Kidney epithelial cell (primary cell): Measurements from ENCODE around the gene AXL. TPM values are rescaled to one million over a fixed set of nuclear protein-coding genes. Genes with fewer than 3 reads are reported as not detected.
A peak's percentile ranks its signal among the peaks of the same experiment; 100 is the strongest.

Experiments used
- DNase-seq: peaks from one replicate; pipeline ENCODE4 v3.0.0-alpha.2; 2010; ENCODE audit warnings: low read depth
- H3K27me3 ChIP-seq: 2 replicates; pipeline ENCODE4 v1.6.0; 2011; ENCODE audit warnings: low read length; ENCODE audit not compliant: control insufficient read depth, insufficient read depth
- H3K36me3 ChIP-seq: 2 replicates; pipeline ENCODE4 v1.5.1; 2011; ENCODE audit warnings: low read length; ENCODE audit not compliant: control insufficient read depth, insufficient read depth
- H3K4me3 ChIP-seq: 2 replicates; pipeline ENCODE4 v1.5.1; 2011; ENCODE audit warnings: low read depth, mild to moderate bottlenecking, control low read depth, low read length
- CTCF ChIP-seq: IDR thresholded peaks from 2 replicates; pipeline ENCODE4 v1.5.1; 2011; ENCODE audit warnings: mild to moderate bottlenecking, moderate library complexity, low read length, control low read depth, inconsistent platforms; ENCODE audit not compliant: insufficient read depth, poor library complexity, severe bottlenecking
- total RNA-seq: library from RNA; depleted of rRNA; stranded (reverse); fragments of >200 nt; gene quantifications from 2 replicates; pipeline ENCODE4 v1.2.3, GENCODE V29; 2015

The AXL gene
- total RNA-seq, 1 donor from 2014 or later, result 128 TPM

- Histone ChIP-seq H3K36me3 (peaks cover 5% of the 10 kb centered on the region), H3K4me3 (no peak overlapping the region), H3K27me3 (no peaks in the 10 kb centered on the region)
- no peak for DNase-seq
- peak; percentile 98 for TF ChIP-seq CTCF
Measured at GRCh38 chr19:41308450-41309179, 89.6 kb downstream of the AXL start.

- H3K36me3 ChIP-seq, result peaks cover 5% of the 10 kb centered on the region
- TF ChIP-seq CTCF, result no peak
- H3K27me3 ChIP-seq, result no peaks in the 10 kb centered on the region
- H3K4me3 ChIP-seq, result peak overlapping the region; percentile 53
- DNase-seq, result no peak
Measured at GRCh38 chr19:41309180-41310032, 90.4 kb downstream of the AXL start.

- DNase-seq, result no peak
- H3K36me3 ChIP-seq, result peaks cover 1% of the 10 kb centered on the region
- no peak for TF ChIP-seq CTCF
- peak within 1 kb of the TSS; percentile 53 for H3K4me3 ChIP-seq
- H3K27me3 ChIP-seq, result no peaks in the 10 kb centered on the region
Measured at GRCh38 chr19:41310033-41310831, 91.2 kb downstream of the AXL start, which contains the start of gene CCDC97. TSS of gene CCDC97 (plus strand) at chr19:41310172. CDS start at chr19:41310311, 139 bp downstream.

GRCh38 chr19:41311072-41311471 lies 92.0 kb downstream of the AXL start:
- Histone ChIP-seq H3K27me3 (no peaks in the 10 kb centered on the region), H3K4me3 (peak overlapping the region; percentile 53), H3K36me3 (peaks cover 1% of the 10 kb centered on the region)
- no peak for DNase-seq
- TF ChIP-seq CTCF, result no peak

Other genes with a start within 250 kb of the AXL start
- gene CYP2B6, start 227.9 kb upstream of the AXL start, total RNA-seq, result 0.13 TPM in 1 of 2 replicates, not detected in the other
- not detected in 2 replicates for gene CYP2A13, start 130.8 kb upstream of the AXL start, total RNA-seq
- gene CYP2F1, start 104.8 kb upstream of the AXL start, total RNA-seq, result not detected in 2 replicates
- gene CYP2S1, start 26.0 kb upstream of the AXL start, total RNA-seq, result 3.1 and 4.9 TPM in 2 replicates
- gene HNRNPUL1, start 45.1 kb downstream of the AXL start, total RNA-seq, result 132 and 142 TPM in 2 replicates
- 14.8 and 17.3 TPM in 2 replicates for gene CCDC97, start 90.9 kb downstream of the AXL start, total RNA-seq
- gene TGFB1, start 134.7 kb downstream of the AXL start, total RNA-seq, result 25.7 and 35.2 TPM in 2 replicates
- 4.5 and 5.7 TPM in 2 replicates for gene B9D2, start 144.9 kb downstream of the AXL start, total RNA-seq
- 1.6 and 4.6 TPM in 2 replicates for gene TMEM91, start 157.3 kb downstream of the AXL start, total RNA-seq
- 27.0 and 31.6 TPM in 2 replicates for gene EXOSC5, start 178.1 kb downstream of the AXL start, total RNA-seq
- 49.5 and 51.5 TPM in 2 replicates for gene BCKDHA, start 178.6 kb downstream of the AXL start, total RNA-seq
- gene B3GNT8, start 208.2 kb downstream of the AXL start, total RNA-seq, result 1.2 and 2.7 TPM in 2 replicates
- gene DMAC2, start 220.7 kb downstream of the AXL start, total RNA-seq, result 62.0 and 63.7 TPM in 2 replicates
- not detected in 2 replicates for gene ERICH4, start 223.9 kb downstream of the AXL start, total RNA-seq